ENCODE measurements around the gene IL22RA1.

DNA sequence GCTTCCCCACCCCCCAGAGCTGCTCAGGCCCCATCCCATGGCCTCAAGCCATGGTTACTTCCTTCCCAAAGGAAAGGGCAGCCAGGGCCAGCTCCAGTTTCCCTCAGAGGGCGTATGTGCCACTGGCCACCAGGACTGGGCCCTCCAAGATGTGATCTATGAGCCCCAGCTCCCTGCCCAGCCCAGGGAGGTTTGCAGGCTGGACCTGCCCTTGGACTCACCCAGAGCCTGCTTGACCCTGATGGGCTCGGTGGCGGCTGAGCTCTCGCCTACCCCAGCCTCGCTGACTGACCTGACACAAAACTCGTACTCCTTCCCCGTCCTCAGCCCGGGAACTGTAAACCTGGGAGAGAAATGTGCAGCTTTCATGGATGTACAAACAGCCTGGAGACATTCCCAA is 60.6 kb downstream of the IL22RA1 start:
- TF ChIP-seq, protein P1, sequence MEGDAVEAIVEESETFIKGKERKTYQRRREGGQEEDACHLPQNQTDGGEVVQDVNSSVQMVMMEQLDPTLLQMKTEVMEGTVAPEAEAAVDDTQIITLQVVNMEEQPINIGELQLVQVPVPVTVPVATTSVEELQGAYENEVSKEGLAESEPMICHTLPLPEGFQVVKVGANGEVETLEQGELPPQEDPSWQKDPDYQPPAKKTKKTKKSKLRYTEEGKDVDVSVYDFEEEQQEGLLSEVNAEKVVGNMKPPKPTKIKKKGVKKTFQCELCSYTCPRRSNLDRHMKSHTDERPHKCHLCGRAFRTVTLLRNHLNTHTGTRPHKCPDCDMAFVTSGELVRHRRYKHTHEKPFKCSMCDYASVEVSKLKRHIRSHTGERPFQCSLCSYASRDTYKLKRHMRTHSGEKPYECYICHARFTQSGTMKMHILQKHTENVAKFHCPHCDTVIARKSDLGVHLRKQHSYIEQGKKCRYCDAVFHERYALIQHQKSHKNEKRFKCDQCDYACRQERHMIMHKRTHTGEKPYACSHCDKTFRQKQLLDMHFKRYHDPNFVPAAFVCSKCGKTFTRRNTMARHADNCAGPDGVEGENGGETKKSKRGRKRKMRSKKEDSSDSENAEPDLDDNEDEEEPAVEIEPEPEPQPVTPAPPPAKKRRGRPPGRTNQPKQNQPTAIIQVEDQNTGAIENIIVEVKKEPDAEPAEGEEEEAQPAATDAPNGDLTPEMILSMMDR (IDR thresholded peaks at IDR 0.05; ENCODE audit: low read length) = no peak
- TF ChIP-seq EZH2 (IDR thresholded peaks at IDR 0.05; ENCODE audit: borderline replicate concordance, low read length) = no peak
